Lower leg skin (tissue), 4 donors: Measurements from ENCODE around the gene GLS. TPM values are rescaled to one million over a fixed set of nuclear protein-coding genes. Genes with fewer than 3 reads are reported as not detected.

Source experiments
- DNase-seq, 2 donors: peaks; one replicate each; pipeline ENCODE4 v3.0.0-alpha.2; 2019; ENCODE audit warnings: low spot score in 2 of 2
- H3K4me3 ChIP-seq: fragments of 200-600 bp; sonication (generic); 2 replicates; pipeline ENCODE4 v1.5.1; 2017; ENCODE audit warnings: mild to moderate bottlenecking, low read depth; ENCODE audit not compliant: poor library complexity, severe bottlenecking
- CTCF ChIP-seq, 3 donors: fragments of 450-650 bp; IDR thresholded peaks; one replicate each; pipeline ENCODE4 v1.5.1; 2016; ENCODE audit warnings: antibody characterized with exemption in 3 of 3, mild to moderate bottlenecking in 3 of 3, moderate library complexity in 2 of 3
- POLR2A ChIP-seq, 2 donors: fragments of 450-650 bp; IDR thresholded peaks; one replicate each; pipeline ENCODE4 v1.6.1; 2016 to 2017; ENCODE audit warnings: antibody characterized with exemption in 2 of 2, mild to moderate bottlenecking in 1 of 2, moderate library complexity in 1 of 2
- WGBS, 2 donors: methylation state at CpG; one replicate each; pipeline ENCODE4 v1.1.5; 2018; 5-methylcytosine and 5-hydroxymethylcytosine counted together
- intact Hi-C: fragments of 100-400 bp; cut with DNase I; formaldehyde crosslinking; loops from one replicate; pipeline ENCODE4 v1.15.0; 2023; ENCODE audit warnings: low total_unique reads
- total RNA-seq, 4 donors: library from RNA; depleted of rRNA; stranded (reverse); fragments of >200 nt; gene quantifications; one replicate each; pipeline ENCODE4 v1.1.0, GENCODE V29; 2016

The GLS gene
- total RNA-seq, 4 donors from 2014 or later = 55.3 to 86.2 (median 67.6) TPM

GRCh38 chr2:190837420-190837819 is 43.2 kb upstream of the GLS start:
- DNase-seq = no peak
- no peak overlapping the region for H3K4me3 ChIP-seq
- intact Hi-C loops = no loop called here
- TF ChIP-seq POLR2A (IDR thresholded peaks at IDR 0.05) (no peak), CTCF (IDR thresholded peaks at IDR 0.05) (no peak)

GRCh38 chr2:190837952-190838361 is 42.7 kb upstream of the GLS start:
- no peak overlapping the region for H3K4me3 ChIP-seq
- DNase-seq = no peak
- intact Hi-C loops = no loop called here
- TF ChIP-seq POLR2A (IDR thresholded peaks at IDR 0.05) (no peak), CTCF (IDR thresholded peaks at IDR 0.05) (no peak)
- WGBS, 2 donors = 75 to 76% methylated on average over 3 of the region's 3 CpGs

GRCh38 chr2:190838492-190838910 is 42.1 kb upstream of the GLS start:
- no peak for TF ChIP-seq POLR2A (IDR thresholded peaks at IDR 0.05)
- WGBS, 2 donors = 71 to 77% methylated on average over 2 of the region's 2 CpGs
- DNase-seq = no peak
- intact Hi-C loops = no loop called here
- no peak overlapping the region for H3K4me3 ChIP-seq

GRCh38 chr2:190840569-190841172 is 40.0 kb upstream of the GLS start:
- intact Hi-C loops = no loop called here
- H3K4me3 ChIP-seq = no peak overlapping the region
- 72 to 89% methylated on average over 4 of the region's 4 CpGs for WGBS, 2 donors
- no peak for TF ChIP-seq CTCF (IDR thresholded peaks at IDR 0.05)
- no peak for TF ChIP-seq POLR2A (IDR thresholded peaks at IDR 0.05)
- DNase-seq = no peak

- no peak for DNase-seq
- H3K4me3 ChIP-seq = no peak overlapping the region
- intact Hi-C loops = no loop called here
- TF ChIP-seq CTCF (IDR thresholded peaks at IDR 0.05) (no peak), POLR2A (IDR thresholded peaks at IDR 0.05) (no peak)
- 71 to 72% methylated on average over 8 of the region's 8 CpGs for WGBS, 2 donors
These were observed 38.7 kb upstream of the GLS start for GRCh38 chr2:190841707-190842505.

GRCh38 chr2:190842606-190843104 is 38.0 kb upstream of the GLS start:
- no peak for DNase-seq
- intact Hi-C loops = no loop called here
- TF ChIP-seq CTCF (IDR thresholded peaks at IDR 0.05) (no peak), POLR2A (IDR thresholded peaks at IDR 0.05) (no peak)
- no peak overlapping the region for H3K4me3 ChIP-seq
- 95 to 96% methylated on average over 1 of the region's 1 CpG for WGBS, 2 donors
